K562 (cell line): ENCODE results near the gene PRMT2. TPM values are rescaled to one million over a fixed set of nuclear protein-coding genes. Genes with fewer than 3 reads are reported as not detected.

Experiments used
- ATF4 ChIP-seq: fragments of 450-650 bp; formaldehyde crosslinking; IDR thresholded peaks from 2 replicates; pipeline ENCODE4 v1.4.0; 2022; ENCODE audit warnings: mild to moderate bottlenecking, moderate library complexity
- MGA ChIP-seq: fragments of 450-650 bp; IDR thresholded peaks from 2 replicates; pipeline ENCODE4 v1.6.1; 2016; ENCODE audit warnings: mild to moderate bottlenecking, moderate library complexity
- RNF219 ChIP-seq: fragments of 250-450 bp; sonication (Bioruptor Pico); IDR thresholded peaks from 2 replicates; pipeline ENCODE4 v1.5.0; 2022; ENCODE audit warnings: mild to moderate bottlenecking
- SRSF7 ChIP-seq: fragments of 200-400 bp; formaldehyde crosslinking; optimal IDR thresholded peaks from 2 replicates; pipeline ENCODE3; 2017; ENCODE audit warnings: mild to moderate bottlenecking, low read depth, low read length
- polyA plus RNA-seq, 8 experiments: library from polyadenylated mRNA; depleted of rRNA in 4 of 8; stranded (reverse) in 5 of 8; unstranded in 3 of 8; fragments of >200 nt; fragmentation: Nextera tagmentation in 2 of 8; fragmentation: Illumina TruSeq in 1 of 8; extraction: Ambion mirVana in 2 of 8; extraction: Trizol in 1 of 8; gene quantifications; 2 replicates each; pipeline versions ENCODE4 v1.2.1 to v1.2.3, GENCODE V29; 2011 to 2014; ENCODE audit warnings: inconsistent platforms in 1 of 8, missing spikeins in 1 of 8
- total RNA-seq, 7 experiments: library from RNA; depleted of rRNA in 6 of 7; stranded (reverse); fragments of >200 nt in 6 of 7; fragmentation: Illumina TruSeq in 2 of 7; extraction: Trizol in 2 of 7; gene quantifications; 2 replicates each; pipeline versions ENCODE4 v1.2.1 to v1.2.3, GENCODE V29; 2011 to 2021; ENCODE audit warnings: low replicate concordance in 1 of 7
- TF ChIP-seq, protein P1 (sequence below): sonication (generic); formaldehyde crosslinking; IDR thresholded peaks from 2 replicates; pipeline ENCODE4 v1.4.0; 2020; ENCODE audit warnings: mild to moderate bottlenecking, missing genetic modification reagents
- TF ChIP-seq, protein P2 (sequence below): fragments of 450-650 bp; IDR thresholded peaks from 2 replicates; pipeline ENCODE4 v1.7.0; 2016; ENCODE audit warnings: borderline replicate concordance

Gene PRMT2
- total and polyA plus RNA-seq, 9 of the 15 experiments (the other 6 are each of a cell fraction or from before 2014, with no cell fraction given): 37.2 to 85.7 (median 59.3) TPM

GRCh38 chr21:46635324-46636180 lies at the start of gene PRMT2 (continued):
- TF ChIP-seq, protein P1, sequence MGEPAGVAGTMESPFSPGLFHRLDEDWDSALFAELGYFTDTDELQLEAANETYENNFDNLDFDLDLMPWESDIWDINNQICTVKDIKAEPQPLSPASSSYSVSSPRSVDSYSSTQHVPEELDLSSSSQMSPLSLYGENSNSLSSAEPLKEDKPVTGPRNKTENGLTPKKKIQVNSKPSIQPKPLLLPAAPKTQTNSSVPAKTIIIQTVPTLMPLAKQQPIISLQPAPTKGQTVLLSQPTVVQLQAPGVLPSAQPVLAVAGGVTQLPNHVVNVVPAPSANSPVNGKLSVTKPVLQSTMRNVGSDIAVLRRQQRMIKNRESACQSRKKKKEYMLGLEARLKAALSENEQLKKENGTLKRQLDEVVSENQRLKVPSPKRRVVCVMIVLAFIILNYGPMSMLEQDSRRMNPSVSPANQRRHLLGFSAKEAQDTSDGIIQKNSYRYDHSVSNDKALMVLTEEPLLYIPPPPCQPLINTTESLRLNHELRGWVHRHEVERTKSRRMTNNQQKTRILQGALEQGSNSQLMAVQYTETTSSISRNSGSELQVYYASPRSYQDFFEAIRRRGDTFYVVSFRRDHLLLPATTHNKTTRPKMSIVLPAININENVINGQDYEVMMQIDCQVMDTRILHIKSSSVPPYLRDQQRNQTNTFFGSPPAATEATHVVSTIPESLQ (CRISPR knock-in tag): peak; percentile 91; the same call in 1 of the 2 replicates
- TF ChIP-seq ATF4 (CRISPR knock-in tag): 0 out of 2 replicates have a peak, but pooled peaks have one; percentile 33
- TF ChIP-seq, protein P2, sequence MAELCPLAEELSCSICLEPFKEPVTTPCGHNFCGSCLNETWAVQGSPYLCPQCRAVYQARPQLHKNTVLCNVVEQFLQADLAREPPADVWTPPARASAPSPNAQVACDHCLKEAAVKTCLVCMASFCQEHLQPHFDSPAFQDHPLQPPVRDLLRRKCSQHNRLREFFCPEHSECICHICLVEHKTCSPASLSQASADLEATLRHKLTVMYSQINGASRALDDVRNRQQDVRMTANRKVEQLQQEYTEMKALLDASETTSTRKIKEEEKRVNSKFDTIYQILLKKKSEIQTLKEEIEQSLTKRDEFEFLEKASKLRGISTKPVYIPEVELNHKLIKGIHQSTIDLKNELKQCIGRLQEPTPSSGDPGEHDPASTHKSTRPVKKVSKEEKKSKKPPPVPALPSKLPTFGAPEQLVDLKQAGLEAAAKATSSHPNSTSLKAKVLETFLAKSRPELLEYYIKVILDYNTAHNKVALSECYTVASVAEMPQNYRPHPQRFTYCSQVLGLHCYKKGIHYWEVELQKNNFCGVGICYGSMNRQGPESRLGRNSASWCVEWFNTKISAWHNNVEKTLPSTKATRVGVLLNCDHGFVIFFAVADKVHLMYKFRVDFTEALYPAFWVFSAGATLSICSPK: no peak
- no peak for TF ChIP-seq SRSF7
- TF ChIP-seq RNF219: no peak
- peak; percentile 84; the same call in 1 of the 2 replicates for TF ChIP-seq MGA
